ENCODE data around the gene KCNMB2.

Gene KCNMB2

DNA sequence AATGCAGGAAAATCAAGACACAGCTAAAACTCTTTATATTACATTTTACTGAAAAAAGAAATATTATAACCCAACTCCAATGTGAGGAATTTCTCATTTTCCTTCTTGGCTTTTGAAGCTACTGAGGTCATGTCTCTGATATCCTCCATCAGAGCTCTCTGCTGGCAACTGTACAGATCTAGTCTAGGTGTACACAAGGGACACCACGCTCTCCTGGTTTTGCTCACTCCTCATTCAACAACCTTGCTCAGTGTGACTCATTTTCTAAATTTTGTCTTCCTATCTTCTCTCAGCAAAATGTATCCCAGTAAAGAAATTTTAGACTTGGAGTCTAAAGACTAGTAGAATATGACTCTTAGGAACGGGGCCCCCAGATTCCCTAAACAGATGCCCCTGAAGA, 144.3 kb downstream of the KCNMB2 start:
- TF ChIP-seq, protein P1, sequence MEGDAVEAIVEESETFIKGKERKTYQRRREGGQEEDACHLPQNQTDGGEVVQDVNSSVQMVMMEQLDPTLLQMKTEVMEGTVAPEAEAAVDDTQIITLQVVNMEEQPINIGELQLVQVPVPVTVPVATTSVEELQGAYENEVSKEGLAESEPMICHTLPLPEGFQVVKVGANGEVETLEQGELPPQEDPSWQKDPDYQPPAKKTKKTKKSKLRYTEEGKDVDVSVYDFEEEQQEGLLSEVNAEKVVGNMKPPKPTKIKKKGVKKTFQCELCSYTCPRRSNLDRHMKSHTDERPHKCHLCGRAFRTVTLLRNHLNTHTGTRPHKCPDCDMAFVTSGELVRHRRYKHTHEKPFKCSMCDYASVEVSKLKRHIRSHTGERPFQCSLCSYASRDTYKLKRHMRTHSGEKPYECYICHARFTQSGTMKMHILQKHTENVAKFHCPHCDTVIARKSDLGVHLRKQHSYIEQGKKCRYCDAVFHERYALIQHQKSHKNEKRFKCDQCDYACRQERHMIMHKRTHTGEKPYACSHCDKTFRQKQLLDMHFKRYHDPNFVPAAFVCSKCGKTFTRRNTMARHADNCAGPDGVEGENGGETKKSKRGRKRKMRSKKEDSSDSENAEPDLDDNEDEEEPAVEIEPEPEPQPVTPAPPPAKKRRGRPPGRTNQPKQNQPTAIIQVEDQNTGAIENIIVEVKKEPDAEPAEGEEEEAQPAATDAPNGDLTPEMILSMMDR (IDR thresholded peaks at IDR 0.05; ENCODE audit: insufficient read depth, low read depth, low read length, missing control alignments): no peak
- no peak overlapping the region for H3K4me3 ChIP-seq (ENCODE audit: low read length)
- no peak for DNase-seq (ENCODE audit: low read depth)

DNA sequence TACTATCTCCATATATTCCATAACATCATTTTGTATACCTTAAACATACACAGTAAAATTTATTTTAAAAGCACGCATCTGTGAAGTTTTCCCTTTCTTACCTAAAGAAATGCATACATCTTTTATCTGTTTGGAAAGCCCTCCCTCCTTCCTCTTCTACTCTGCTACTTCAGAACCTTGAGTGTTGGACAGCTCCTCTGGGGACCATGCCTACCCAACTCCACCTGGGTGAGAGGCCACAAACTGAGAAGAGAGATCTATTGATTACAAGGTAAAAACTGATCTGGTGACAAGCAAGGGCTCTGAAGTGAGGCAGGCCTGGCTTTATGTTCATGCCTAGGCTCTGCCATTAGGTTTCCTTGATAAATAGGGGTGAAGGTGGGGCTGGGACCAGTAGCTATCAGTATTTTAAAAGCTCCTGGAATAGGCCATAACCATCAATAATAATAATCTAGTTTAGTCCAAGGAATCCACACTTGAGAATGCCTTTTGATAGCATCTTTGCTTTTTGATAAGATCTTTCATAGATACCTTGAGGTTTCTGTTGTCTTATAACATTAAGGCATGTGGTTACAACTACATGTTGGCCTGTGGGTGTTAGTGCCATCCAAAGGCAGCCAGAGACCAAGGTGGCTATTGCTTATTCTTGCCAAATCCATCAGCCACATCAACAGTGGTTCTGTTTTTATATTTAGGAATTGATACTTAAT, 148.8 kb downstream of the KCNMB2 start:
- TF ChIP-seq, protein P1 (IDR thresholded peaks at IDR 0.05; ENCODE audit: insufficient read depth, low read depth, low read length, missing control alignments): no peak
- no peak overlapping the region for H3K4me3 ChIP-seq (ENCODE audit: low read length)
- peak; percentile 39 for DNase-seq (ENCODE audit: low read depth)

DNA sequence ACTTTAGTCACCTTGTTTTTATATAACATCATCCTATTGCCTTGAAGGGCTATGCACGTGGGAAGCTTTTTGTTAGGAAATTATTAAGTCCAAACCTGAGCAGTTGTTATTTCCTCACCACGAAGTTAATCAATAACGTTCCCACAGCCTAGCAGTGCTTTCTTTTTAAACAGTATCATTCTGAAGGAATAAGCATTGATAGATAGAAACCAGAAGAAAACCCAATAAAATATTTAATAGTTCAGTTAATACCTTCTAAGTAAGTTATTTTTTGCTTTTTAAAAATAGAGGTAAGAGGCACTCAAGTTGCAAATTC, 149.3 kb downstream of the KCNMB2 start:
- no peak overlapping the region for H3K4me3 ChIP-seq (ENCODE audit: low read length)
- TF ChIP-seq, protein P1 (IDR thresholded peaks at IDR 0.05; ENCODE audit: insufficient read depth, low read depth, low read length, missing control alignments): no peak
- DNase-seq (ENCODE audit: low read depth): no peak

DNA sequence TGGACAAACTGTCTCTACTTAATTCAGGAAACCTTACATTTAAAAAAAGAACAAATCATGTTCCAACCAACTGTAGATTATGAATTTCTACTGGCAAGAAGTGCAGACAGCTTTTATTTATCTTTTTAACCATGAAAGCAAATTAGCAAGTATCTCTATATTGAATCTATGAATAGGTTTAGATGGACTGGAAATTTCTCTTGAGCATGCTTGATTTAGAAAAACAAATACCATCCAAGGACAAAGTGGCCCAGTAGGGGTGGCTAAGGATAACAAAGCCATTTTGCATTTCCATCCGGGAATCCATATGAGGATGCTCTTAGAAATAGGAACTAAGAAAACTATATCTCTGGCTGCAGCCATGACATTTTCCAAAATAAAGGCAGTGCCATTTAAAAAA, 150.6 kb downstream of the KCNMB2 start:
- TF ChIP-seq, protein P1 (IDR thresholded peaks at IDR 0.05; ENCODE audit: insufficient read depth, low read depth, low read length, missing control alignments): no peak
- H3K4me3 ChIP-seq (ENCODE audit: low read length): no peak overlapping the region
- DNase-seq (ENCODE audit: low read depth): no peak

DNA sequence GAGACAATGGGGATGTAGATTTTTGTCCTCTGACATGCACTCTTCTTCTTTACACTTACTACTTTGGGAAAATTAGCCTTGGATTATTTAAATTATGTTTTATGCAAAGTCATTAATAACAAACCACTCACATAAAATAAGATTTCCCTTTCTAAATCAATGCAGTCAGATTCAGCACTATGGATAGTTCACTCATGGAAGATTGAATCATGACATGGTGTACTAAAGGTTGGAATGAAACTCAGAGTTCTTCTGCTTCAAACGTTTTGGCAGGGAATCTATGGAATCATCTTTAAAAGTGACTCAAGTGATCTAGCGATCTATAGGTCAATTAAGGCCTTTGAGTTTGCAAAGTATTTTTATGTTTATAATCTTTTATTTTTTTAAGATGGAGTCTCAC, 154.3 kb downstream of the KCNMB2 start:
- TF ChIP-seq, protein P1 (IDR thresholded peaks at IDR 0.05; ENCODE audit: insufficient read depth, low read depth, low read length, missing control alignments): no peak

DNA sequence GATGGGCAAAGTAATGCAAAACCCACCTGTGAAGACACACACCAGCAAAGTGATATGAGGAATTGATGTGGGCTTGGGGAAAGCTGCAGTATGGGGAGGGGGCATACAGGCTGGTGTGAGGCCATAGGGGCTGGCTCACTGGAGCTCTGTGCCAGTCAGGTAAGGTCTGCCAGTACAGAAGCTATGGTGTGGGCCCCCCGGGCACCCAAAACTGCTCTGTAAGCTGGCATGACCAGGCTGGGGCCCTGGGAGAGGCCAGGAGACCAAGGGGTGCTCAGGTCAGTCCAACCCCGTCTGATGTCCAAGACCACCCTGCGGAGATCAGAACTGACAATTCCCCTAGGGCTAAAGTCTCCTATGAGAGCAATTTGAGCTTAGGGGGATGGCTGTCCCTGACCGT, 163.1 kb downstream of the KCNMB2 start:
- no peak overlapping the region for H3K4me3 ChIP-seq (ENCODE audit: low read length)
- no peak for DNase-seq (ENCODE audit: low read depth)
- TF ChIP-seq, protein P1 (IDR thresholded peaks at IDR 0.05; ENCODE audit: insufficient read depth, low read depth, low read length, missing control alignments): no peak

More for the DNA sequence above, 154.3 kb downstream of the KCNMB2 start:
- no peak overlapping the region for H3K4me3 ChIP-seq (ENCODE audit: low read length)
- peak; percentile 38 for DNase-seq (ENCODE audit: low read depth)

DNA sequence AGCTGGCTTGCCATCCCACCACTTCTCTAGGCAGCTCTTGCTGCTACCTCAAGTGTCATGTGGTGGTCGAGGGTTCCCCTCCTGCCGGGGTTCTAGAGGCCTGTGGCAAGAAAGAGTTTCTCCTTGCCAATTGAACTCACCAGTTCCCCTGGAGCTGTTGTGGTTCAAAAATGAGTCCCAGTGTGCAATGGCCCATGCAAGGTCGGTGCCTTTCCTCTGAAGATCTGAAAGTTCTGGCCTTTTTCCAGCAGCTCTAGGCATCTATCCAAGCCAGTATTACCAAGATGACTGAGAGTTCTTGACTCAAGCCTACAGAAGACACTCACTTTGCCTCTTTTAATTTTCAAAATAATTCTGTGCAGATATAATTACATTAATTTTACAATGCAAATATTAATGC, 163.6 kb downstream of the KCNMB2 start:
- TF ChIP-seq, protein P1 (IDR thresholded peaks at IDR 0.05; ENCODE audit: insufficient read depth, low read depth, low read length, missing control alignments): no peak
- DNase-seq (ENCODE audit: low read depth): peak; percentile 37
- no peak overlapping the region for H3K4me3 ChIP-seq (ENCODE audit: low read length)

All from epithelial cell of esophagus (primary cell).